ENCODE results near the gene PHC3.

- TF ChIP-seq, protein P1, sequence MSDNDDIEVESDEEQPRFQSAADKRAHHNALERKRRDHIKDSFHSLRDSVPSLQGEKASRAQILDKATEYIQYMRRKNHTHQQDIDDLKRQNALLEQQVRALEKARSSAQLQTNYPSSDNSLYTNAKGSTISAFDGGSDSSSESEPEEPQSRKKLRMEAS (IDR thresholded peaks at IDR 0.05) = no peak
- TF ChIP-seq, protein P2, sequence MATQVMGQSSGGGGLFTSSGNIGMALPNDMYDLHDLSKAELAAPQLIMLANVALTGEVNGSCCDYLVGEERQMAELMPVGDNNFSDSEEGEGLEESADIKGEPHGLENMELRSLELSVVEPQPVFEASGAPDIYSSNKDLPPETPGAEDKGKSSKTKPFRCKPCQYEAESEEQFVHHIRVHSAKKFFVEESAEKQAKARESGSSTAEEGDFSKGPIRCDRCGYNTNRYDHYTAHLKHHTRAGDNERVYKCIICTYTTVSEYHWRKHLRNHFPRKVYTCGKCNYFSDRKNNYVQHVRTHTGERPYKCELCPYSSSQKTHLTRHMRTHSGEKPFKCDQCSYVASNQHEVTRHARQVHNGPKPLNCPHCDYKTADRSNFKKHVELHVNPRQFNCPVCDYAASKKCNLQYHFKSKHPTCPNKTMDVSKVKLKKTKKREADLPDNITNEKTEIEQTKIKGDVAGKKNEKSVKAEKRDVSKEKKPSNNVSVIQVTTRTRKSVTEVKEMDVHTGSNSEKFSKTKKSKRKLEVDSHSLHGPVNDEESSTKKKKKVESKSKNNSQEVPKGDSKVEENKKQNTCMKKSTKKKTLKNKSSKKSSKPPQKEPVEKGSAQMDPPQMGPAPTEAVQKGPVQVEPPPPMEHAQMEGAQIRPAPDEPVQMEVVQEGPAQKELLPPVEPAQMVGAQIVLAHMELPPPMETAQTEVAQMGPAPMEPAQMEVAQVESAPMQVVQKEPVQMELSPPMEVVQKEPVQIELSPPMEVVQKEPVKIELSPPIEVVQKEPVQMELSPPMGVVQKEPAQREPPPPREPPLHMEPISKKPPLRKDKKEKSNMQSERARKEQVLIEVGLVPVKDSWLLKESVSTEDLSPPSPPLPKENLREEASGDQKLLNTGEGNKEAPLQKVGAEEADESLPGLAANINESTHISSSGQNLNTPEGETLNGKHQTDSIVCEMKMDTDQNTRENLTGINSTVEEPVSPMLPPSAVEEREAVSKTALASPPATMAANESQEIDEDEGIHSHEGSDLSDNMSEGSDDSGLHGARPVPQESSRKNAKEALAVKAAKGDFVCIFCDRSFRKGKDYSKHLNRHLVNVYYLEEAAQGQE (IDR thresholded peaks at IDR 0.05; ENCODE audit: low read depth) = no peak
These were observed 22.5 kb upstream of the PHC3 start for GRCh38 chr3:170204023-170204472.

Data from Ishikawa (cell line).